ENCODE data around the gene UCP1. TPM values are rescaled to one million over a fixed set of nuclear protein-coding genes. Genes with fewer than 3 reads are reported as not detected.

Gene UCP1
- total RNA-seq, 3 donors from 2014 or later (not counting 1 experiment from before 2014, with no cell fraction given), result not detected

DNA sequence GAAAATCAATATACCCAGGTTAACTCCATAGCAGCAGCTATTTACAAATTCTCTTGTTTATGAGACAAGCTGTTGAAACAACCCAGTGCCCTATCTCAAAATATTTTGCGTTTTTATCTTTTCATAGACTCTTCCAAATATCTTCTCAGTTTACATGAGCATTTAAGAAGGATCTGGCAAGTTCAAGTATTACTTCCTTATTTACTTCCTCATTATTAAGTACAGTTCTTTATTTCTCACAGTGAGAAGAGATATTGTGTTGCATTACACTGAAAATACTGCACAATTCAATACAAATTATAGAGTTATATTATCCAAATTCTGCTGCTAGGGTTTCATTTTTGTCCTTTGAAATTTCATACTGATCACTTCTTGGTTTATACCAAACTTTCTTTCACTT, 43.6 kb upstream of the UCP1 start:
- Histone ChIP-seq H3K4me1 (ENCODE audit: control insufficient read depth, insufficient read depth, low read length) (no peaks in the 10 kb centered on the region), H3K9me3 (ENCODE audit: control insufficient read depth, insufficient read depth, low read length) (no peaks in the 10 kb centered on the region), H3K36me3 (ENCODE audit: control insufficient read depth, insufficient read depth, low read length) (no peaks in the 10 kb centered on the region), H3K27ac (ENCODE audit: low read length) (no peak overlapping the region), H3K4me3 (ENCODE audit: low read length) (no peak overlapping the region), H3K27me3 (ENCODE audit: control insufficient read depth, insufficient read depth, low read length) (no peaks in the 10 kb centered on the region)
- H3K27me3 Mint-ChIP-seq (ENCODE audit: low read depth in 2 of 2), result peaks cover 3 to 16% of the 10 kb centered on the region in 2 donors
- no peaks in the 10 kb centered on the region for H3K36me3 Mint-ChIP-seq
- TF ChIP-seq, protein P1, sequence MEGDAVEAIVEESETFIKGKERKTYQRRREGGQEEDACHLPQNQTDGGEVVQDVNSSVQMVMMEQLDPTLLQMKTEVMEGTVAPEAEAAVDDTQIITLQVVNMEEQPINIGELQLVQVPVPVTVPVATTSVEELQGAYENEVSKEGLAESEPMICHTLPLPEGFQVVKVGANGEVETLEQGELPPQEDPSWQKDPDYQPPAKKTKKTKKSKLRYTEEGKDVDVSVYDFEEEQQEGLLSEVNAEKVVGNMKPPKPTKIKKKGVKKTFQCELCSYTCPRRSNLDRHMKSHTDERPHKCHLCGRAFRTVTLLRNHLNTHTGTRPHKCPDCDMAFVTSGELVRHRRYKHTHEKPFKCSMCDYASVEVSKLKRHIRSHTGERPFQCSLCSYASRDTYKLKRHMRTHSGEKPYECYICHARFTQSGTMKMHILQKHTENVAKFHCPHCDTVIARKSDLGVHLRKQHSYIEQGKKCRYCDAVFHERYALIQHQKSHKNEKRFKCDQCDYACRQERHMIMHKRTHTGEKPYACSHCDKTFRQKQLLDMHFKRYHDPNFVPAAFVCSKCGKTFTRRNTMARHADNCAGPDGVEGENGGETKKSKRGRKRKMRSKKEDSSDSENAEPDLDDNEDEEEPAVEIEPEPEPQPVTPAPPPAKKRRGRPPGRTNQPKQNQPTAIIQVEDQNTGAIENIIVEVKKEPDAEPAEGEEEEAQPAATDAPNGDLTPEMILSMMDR (IDR thresholded peaks at IDR 0.05), result no peak
- no peak overlapping the region for H3K27ac Mint-ChIP-seq
- 20% methylated on average over 1 of the region's 1 CpG for WGBS (ENCODE audit: insufficient coverage)
- H3K9me3 Mint-ChIP-seq, result no peaks in the 10 kb centered on the region
- no peak overlapping the region for H3K4me3 Mint-ChIP-seq
- no peak for ATAC-seq
- DNase-seq, result no peak
- no peaks in the 10 kb centered on the region for H3K4me1 Mint-ChIP-seq
- intact Hi-C loops (cut with micrococcal nuclease), result no loop called here

DNA sequence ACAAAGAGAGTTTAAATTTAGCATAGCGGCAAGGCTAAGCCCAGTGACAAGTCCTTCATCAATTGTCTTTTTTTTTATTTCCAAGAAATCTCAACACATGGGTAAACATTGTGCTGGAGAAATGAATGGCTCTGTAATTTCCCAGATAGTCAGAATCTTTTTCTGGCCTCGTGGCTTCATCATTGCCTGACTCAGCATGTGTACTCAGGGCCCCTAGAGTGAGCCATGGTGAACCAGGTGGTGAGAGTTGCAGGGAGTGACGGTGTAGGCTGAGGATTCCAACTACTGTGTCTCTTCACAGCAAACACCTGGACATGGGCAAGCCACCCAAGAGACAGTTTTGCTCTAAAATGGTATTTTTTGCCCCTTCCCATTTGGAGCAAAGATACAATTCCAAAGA, 43.1 kb upstream of the UCP1 start:
- intact Hi-C loops (cut with micrococcal nuclease), result no loop called here
- TF ChIP-seq, protein P1 (IDR thresholded peaks at IDR 0.05), result no peak
- Histone ChIP-seq H3K4me3 (ENCODE audit: low read length) (no peak overlapping the region), H3K27ac (ENCODE audit: low read length) (no peak overlapping the region), H3K36me3 (ENCODE audit: control insufficient read depth, insufficient read depth, low read length) (no peaks in the 10 kb centered on the region), H3K4me1 (ENCODE audit: control insufficient read depth, insufficient read depth, low read length) (no peaks in the 10 kb centered on the region), H3K9me3 (ENCODE audit: control insufficient read depth, insufficient read depth, low read length) (no peaks in the 10 kb centered on the region), H3K27me3 (ENCODE audit: control insufficient read depth, insufficient read depth, low read length) (no peaks in the 10 kb centered on the region)
- H3K27me3 Mint-ChIP-seq (ENCODE audit: low read depth in 2 of 2), result peaks cover 6 to 16% of the 10 kb centered on the region in 2 donors
- no peaks in the 10 kb centered on the region for H3K9me3 Mint-ChIP-seq
- WGBS (ENCODE audit: insufficient coverage), result 54% methylated on average over 2 of the region's 3 CpGs
- DNase-seq (no peak), ATAC-seq (no peak)
- no peaks in the 10 kb centered on the region for H3K4me1 Mint-ChIP-seq
- H3K4me3 Mint-ChIP-seq, result no peak overlapping the region
- no peaks in the 10 kb centered on the region for H3K36me3 Mint-ChIP-seq
- no peak overlapping the region for H3K27ac Mint-ChIP-seq

- peak in 1 of 3 donors; percentile 45 for ATAC-seq
- H3K9me3 ChIP-seq (ENCODE audit: control insufficient read depth, insufficient read depth, low read length), result no peaks in the 10 kb centered on the region
- no peak overlapping the region for H3K4me3 ChIP-seq (ENCODE audit: low read length)
- Mint-ChIP-seq H3K36me3 (no peaks in the 10 kb centered on the region), H3K27me3 (ENCODE audit: low read depth in 2 of 2) (peaks cover 6 to 16% of the 10 kb centered on the region in 2 donors), H3K9me3 (no peaks in the 10 kb centered on the region), H3K27ac (no peak overlapping the region), H3K4me3 (no peak overlapping the region), H3K4me1 (no peaks in the 10 kb centered on the region)
- 76% methylated on average over 4 of the region's 6 CpGs for WGBS (ENCODE audit: insufficient coverage)
- no peaks in the 10 kb centered on the region for H3K27me3 ChIP-seq (ENCODE audit: control insufficient read depth, insufficient read depth, low read length)
- no peaks in the 10 kb centered on the region for H3K36me3 ChIP-seq (ENCODE audit: control insufficient read depth, insufficient read depth, low read length)
- DNase-seq, result peak in 1 of 2 donors; percentile 51
- H3K27ac ChIP-seq (ENCODE audit: low read length), result no peak overlapping the region
- intact Hi-C loops (cut with micrococcal nuclease), result no loop called here
- TF ChIP-seq, protein P1 (IDR thresholded peaks at IDR 0.05), result no peak
- H3K4me1 ChIP-seq (ENCODE audit: control insufficient read depth, insufficient read depth, low read length), result no peaks in the 10 kb centered on the region
Measured at GRCh38 chr4:140609548-140610425, 41.0 kb upstream of the UCP1 start.
